Retinal pigment epithelial cell (primary cell): ENCODE results near the gene PFKFB2.

Experiments
- DNase-seq: peaks from one replicate; pipeline ENCODE4 v3.0.0-alpha.2; 2010; ENCODE audit warnings: low read depth
- H3K4me3 ChIP-seq: 2 replicates; pipeline ENCODE4 v1.5.1; 2011; ENCODE audit warnings: mild to moderate bottlenecking, low read length, control low read depth, moderate library complexity
- CTCF ChIP-seq: conservative IDR thresholded peaks from 2 replicates; pipeline ENCODE4 v1.5.1; 2011; ENCODE audit warnings: low read depth, low read length, control low read depth, inconsistent platforms

The PFKFB2 gene

GRCh38 chr1:207103892-207104373, 50.9 kb downstream of the PFKFB2 start, which contains the start of gene C4BPA:
Gene C4BPA, plus strand, starts transcription at chr1:207104233. Its CDS starts 8,793 bp downstream, at chr1:207113026.
- no peak for TF ChIP-seq CTCF
- DNase-seq = no peak

GRCh38 chr1:207109004-207109403, 55.9 kb downstream of the PFKFB2 start:
- DNase-seq = no peak
- no peak for TF ChIP-seq CTCF
- no peak overlapping the region for H3K4me3 ChIP-seq

More at GRCh38 chr1:207103892-207104373, 50.9 kb downstream of the PFKFB2 start, which contains the start of gene C4BPA:
- no peak within 1 kb of the TSS for H3K4me3 ChIP-seq

- DNase-seq = no peak
- TF ChIP-seq CTCF = no peak
- no peak overlapping the region for H3K4me3 ChIP-seq
Measured at GRCh38 chr1:207112616-207113296, 59.7 kb downstream of the PFKFB2 start.

- DNase-seq = peak; percentile 29
- no peak overlapping the region for H3K4me3 ChIP-seq
- no peak for TF ChIP-seq CTCF
Measured at GRCh38 chr1:207115269-207115668, 62.2 kb downstream of the PFKFB2 start.

- no peak for TF ChIP-seq CTCF
- DNase-seq = no peak
- no peak overlapping the region for H3K4me3 ChIP-seq
Measured at GRCh38 chr1:207124389-207124788, 71.3 kb downstream of the PFKFB2 start.

- no peak for DNase-seq
- no peak for TF ChIP-seq CTCF
- no peak overlapping the region for H3K4me3 ChIP-seq
Measured at GRCh38 chr1:207128336-207128921, 75.4 kb downstream of the PFKFB2 start.

GRCh38 chr1:207129053-207129452, 76.0 kb downstream of the PFKFB2 start:
- H3K4me3 ChIP-seq = no peak overlapping the region
- no peak for TF ChIP-seq CTCF
- no peak for DNase-seq
